Smooth muscle cell (in vitro differentiated cells): Measurements from ENCODE around the gene ZRANB3. TPM values are rescaled to one million over a fixed set of nuclear protein-coding genes. Genes with fewer than 3 reads are reported as not detected.
"Not testable (repeated sequence)": the region's sequence is repeated elsewhere in the genome, so short reads cannot be mapped to it uniquely, and the experiment has no call there.

Source experiments
- DNase-seq: peaks from one replicate; lab custom pipeline; 2025; ENCODE audit not compliant: unreplicated experiment; lab: John Stamatoyannopoulos, UW
- H2AFZ ChIP-seq: fragments of 200-600 bp; sonication (generic); 2 replicates; pipeline ENCODE4 v1.6.0; 2016; ENCODE audit warnings: antibody characterized with exemption, low read depth, mild to moderate bottlenecking
- H3F3A ChIP-seq: fragments of 200-600 bp; sonication (generic); 2 replicates; pipeline ENCODE4 v1.6.0; 2017; ENCODE audit warnings: antibody characterized with exemption, low read depth
- H3K27ac ChIP-seq: fragments of 200-600 bp; sonication (generic); 2 replicates; pipeline ENCODE4 v1.5.1; 2016; ENCODE audit warnings: low read depth, mild to moderate bottlenecking
- H3K27me3 ChIP-seq: fragments of 200-600 bp; sonication (generic); 2 replicates; pipeline ENCODE4 v1.6.1; 2016; ENCODE audit warnings: low read depth, mild to moderate bottlenecking
- H3K36me3 ChIP-seq: fragments of 200-600 bp; sonication (generic); 2 replicates; pipeline ENCODE4 v1.5.1; 2016; ENCODE audit warnings: low read depth
- H3K4me1 ChIP-seq: fragments of 200-600 bp; sonication (generic); 2 replicates; pipeline ENCODE4 v1.5.1; 2016; ENCODE audit warnings: low read depth
- H3K4me2 ChIP-seq: fragments of 200-600 bp; sonication (generic); 2 replicates; pipeline ENCODE4 v1.6.0; 2016; ENCODE audit warnings: mild to moderate bottlenecking
- H3K4me3 ChIP-seq: fragments of 200-600 bp; sonication (generic); 2 replicates; pipeline ENCODE4 v1.5.1; 2016; ENCODE audit warnings: mild to moderate bottlenecking
- H3K79me2 ChIP-seq: fragments of 200-600 bp; sonication (generic); 2 replicates; pipeline ENCODE4 v1.6.0; 2016; ENCODE audit warnings: low read depth, mild to moderate bottlenecking
- H3K9ac ChIP-seq: fragments of 200-600 bp; sonication (generic); 2 replicates; pipeline ENCODE4 v1.6.0; 2016; ENCODE audit warnings: low read depth
- H3K9me3 ChIP-seq: fragments of 200-600 bp; sonication (generic); replicated peaks from 2 replicates; pipeline ENCODE4 v1.5.1; 2016; ENCODE audit warnings: low read depth
- H4K20me1 ChIP-seq: fragments of 200-600 bp; sonication (generic); 2 replicates; pipeline ENCODE4 v1.6.0; 2016; ENCODE audit warnings: low read depth
- WGBS: methylation state at CpG from one replicate; pipeline ENCODE4 v1.1.7; 2016; ENCODE audit warnings: low lambda C conversion rate; 5-methylcytosine and 5-hydroxymethylcytosine counted together
- polyA plus RNA-seq: library from polyadenylated mRNA; unstranded; fragments of >200 nt; fragmentation: Nextera tagmentation; extraction: Ambion mirVana; gene quantifications from 2 replicates; pipeline ENCODE4 v1.2.1, GENCODE V29; 2016
- total RNA-seq: library from RNA; depleted of rRNA; stranded (reverse); fragments of >200 nt; gene quantifications from 2 replicates; pipeline ENCODE4 v1.2.3, GENCODE V29; 2014
- TF ChIP-seq, protein P1 (sequence below): fragments of 200-600 bp; sonication (generic); IDR thresholded peaks from 2 replicates; pipeline ENCODE4 v1.5.1; 2017; ENCODE audit warnings: borderline replicate concordance, mild to moderate bottlenecking, antibody characterized with exemption; ENCODE audit not compliant: insufficient read depth, poor library complexity, severe bottlenecking

ZRANB3 gene
- total and polyA plus RNA-seq, 2 experiments from 2014 or later: 1.9 to 4.1 TPM

DNA sequence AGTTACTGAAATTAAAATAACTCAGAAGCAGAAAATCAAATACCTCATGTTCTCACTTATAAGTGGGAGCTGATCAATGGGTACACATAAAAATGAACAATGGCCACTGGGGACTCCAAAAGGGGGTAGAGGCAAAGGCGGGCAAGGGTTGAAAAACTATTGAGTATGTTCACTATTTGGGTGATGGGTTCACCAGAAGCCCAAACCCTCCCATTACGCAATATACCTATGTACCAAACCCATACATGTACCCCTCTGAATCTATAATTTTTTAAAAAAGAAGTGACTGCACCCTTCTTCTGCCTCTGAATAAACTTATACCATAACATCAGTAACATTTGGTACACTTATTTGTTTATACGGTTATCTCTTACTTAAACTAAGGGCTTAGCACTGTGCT lies 119.4 kb downstream of the ZRANB3 start:
- DNase-seq: no peak

DNA sequence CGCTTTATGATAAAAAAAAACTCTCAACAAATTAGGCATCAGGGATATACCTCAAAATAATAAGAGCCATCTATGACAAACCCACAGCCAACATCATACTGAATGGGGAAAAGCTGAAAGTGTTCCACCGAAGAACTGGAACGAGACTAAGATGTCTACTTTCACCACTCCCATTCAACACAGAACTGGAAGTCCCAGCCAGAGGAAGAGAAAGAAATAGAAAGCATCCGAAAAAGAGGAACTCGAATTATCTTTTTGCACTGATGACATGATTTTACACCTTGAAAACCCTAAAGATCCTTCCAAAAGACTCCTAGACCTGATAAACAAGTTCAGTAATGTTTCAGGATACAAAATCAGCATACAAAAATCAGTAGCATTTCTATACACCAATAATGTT lies 121.6 kb downstream of the ZRANB3 start:
- H3K9ac ChIP-seq: no peak overlapping the region
- H3K36me3 ChIP-seq: no peaks in the 10 kb centered on the region
- H3F3A ChIP-seq: no peaks in the 10 kb centered on the region
- 96% methylated on average over 5 of the region's 5 CpGs for WGBS
- H2AFZ ChIP-seq: no peak overlapping the region
- H3K9me3 ChIP-seq: no peaks in the 10 kb centered on the region
- TF ChIP-seq, protein P1, sequence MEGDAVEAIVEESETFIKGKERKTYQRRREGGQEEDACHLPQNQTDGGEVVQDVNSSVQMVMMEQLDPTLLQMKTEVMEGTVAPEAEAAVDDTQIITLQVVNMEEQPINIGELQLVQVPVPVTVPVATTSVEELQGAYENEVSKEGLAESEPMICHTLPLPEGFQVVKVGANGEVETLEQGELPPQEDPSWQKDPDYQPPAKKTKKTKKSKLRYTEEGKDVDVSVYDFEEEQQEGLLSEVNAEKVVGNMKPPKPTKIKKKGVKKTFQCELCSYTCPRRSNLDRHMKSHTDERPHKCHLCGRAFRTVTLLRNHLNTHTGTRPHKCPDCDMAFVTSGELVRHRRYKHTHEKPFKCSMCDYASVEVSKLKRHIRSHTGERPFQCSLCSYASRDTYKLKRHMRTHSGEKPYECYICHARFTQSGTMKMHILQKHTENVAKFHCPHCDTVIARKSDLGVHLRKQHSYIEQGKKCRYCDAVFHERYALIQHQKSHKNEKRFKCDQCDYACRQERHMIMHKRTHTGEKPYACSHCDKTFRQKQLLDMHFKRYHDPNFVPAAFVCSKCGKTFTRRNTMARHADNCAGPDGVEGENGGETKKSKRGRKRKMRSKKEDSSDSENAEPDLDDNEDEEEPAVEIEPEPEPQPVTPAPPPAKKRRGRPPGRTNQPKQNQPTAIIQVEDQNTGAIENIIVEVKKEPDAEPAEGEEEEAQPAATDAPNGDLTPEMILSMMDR: no peak
- H3K27ac ChIP-seq: no peak overlapping the region
- H3K4me1 ChIP-seq: no peaks in the 10 kb centered on the region
- no peak for DNase-seq
- no peak overlapping the region for H3K4me2 ChIP-seq
- no peaks in the 10 kb centered on the region for H3K79me2 ChIP-seq
- H4K20me1 ChIP-seq: no peaks in the 10 kb centered on the region
- H3K4me3 ChIP-seq: no peak overlapping the region
- H3K27me3 ChIP-seq: no peaks in the 10 kb centered on the region

More for the DNA sequence above, 119.4 kb downstream of the ZRANB3 start:
- H3F3A ChIP-seq: no peaks in the 10 kb centered on the region
- no peak overlapping the region for H2AFZ ChIP-seq
- no peak overlapping the region for H3K9ac ChIP-seq
- H3K36me3 ChIP-seq: no peaks in the 10 kb centered on the region
- TF ChIP-seq, protein P1: no peak
- H3K4me2 ChIP-seq: no peak overlapping the region
- no peaks in the 10 kb centered on the region for H3K4me1 ChIP-seq
- H3K9me3 ChIP-seq: no peaks in the 10 kb centered on the region
- H3K79me2 ChIP-seq: no peaks in the 10 kb centered on the region
- H3K4me3 ChIP-seq: no peak overlapping the region
- H4K20me1 ChIP-seq: no peaks in the 10 kb centered on the region
- no peaks in the 10 kb centered on the region for H3K27me3 ChIP-seq
- H3K27ac ChIP-seq: no peak overlapping the region
- 96% methylated on average over 3 of the region's 3 CpGs for WGBS

DNA sequence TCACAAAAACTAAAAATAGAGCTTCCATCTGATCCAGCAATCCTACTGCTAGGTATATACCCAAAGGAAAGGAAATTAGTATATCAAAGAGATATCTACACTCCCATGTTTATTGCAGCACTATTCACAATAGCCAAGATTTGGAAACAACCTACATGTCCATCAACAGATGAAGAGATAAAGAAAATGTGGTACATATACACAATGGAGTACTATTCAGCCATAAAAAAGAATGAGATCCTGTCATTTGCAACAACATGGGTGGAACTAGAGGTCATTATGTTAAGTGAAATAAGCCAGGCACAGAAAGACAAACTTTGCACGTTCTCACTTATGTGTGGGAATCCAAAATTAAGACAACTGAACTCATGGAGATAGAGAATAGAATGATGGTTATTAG lies 134.8 kb downstream of the ZRANB3 start:
- H3K27me3 ChIP-seq, H3K9ac ChIP-seq, H3K4me2 ChIP-seq, H2AFZ ChIP-seq, H3K4me3 ChIP-seq, H3K79me2 ChIP-seq, H3K9me3 ChIP-seq, DNase-seq, H3K27ac ChIP-seq, H3F3A ChIP-seq, H3K36me3 ChIP-seq, H4K20me1 ChIP-seq, H3K4me1 ChIP-seq: not testable (repeated sequence)
- WGBS: 90% methylated on average over 1 of the region's 1 CpG

DNA sequence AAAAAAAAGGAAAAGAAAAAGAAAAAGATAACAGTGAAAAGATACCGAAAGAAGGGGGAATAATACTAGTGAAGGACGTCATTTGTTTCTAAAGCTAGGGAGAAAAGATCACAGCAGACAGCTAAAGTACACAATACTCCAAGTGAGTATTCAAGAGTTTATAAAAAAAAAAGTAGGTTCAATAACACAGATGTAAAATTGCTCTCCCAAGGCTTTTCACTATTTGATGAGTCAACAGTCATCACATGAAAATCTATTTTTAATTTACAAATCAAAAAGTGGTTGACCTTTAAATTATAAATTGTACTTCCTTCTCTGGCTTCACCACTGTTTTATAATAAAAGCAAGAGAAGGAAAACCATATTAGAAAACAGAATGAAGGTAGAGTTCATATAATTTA lies 144.0 kb downstream of the ZRANB3 start:
- Histone ChIP-seq H3K4me3 (no peak overlapping the region), H2AFZ (no peak overlapping the region), H3K27ac (no peak overlapping the region), H3K4me1 (no peaks in the 10 kb centered on the region), H3K27me3 (no peaks in the 10 kb centered on the region), H3F3A (no peaks in the 10 kb centered on the region), H3K9me3 (no peaks in the 10 kb centered on the region), H4K20me1 (no peaks in the 10 kb centered on the region), H3K9ac (no peak overlapping the region), H3K4me2 (no peak overlapping the region), H3K79me2 (no peaks in the 10 kb centered on the region), H3K36me3 (no peaks in the 10 kb centered on the region)
- TF ChIP-seq, protein P1: no peak
- DNase-seq: no peak
- WGBS: 96% methylated on average over 2 of the region's 2 CpGs
